Esophagus squamous epithelium (tissue), 5 donors: ENCODE data around the gene DNAH8. TPM values are rescaled to one million over a fixed set of nuclear protein-coding genes. Genes with fewer than 3 reads are reported as not detected.

Experiments
- DNase-seq: peaks from one replicate; lab custom pipeline; 2025; lab: John Stamatoyannopoulos, UW
- H3K27ac ChIP-seq, 4 donors: fragments of 200-600 bp; sonication (generic); one replicate each; pipeline ENCODE4 v1.5.1; 2016 to 2019; ENCODE audit warnings: mild to moderate bottlenecking in 1 of 4
- H3K27me3 ChIP-seq, 4 donors: fragments of 200-600 bp; sonication (generic); 1 replicate in 3 of 4; 2 replicates in 1 of 4; pipeline versions ENCODE4 v1.5.1 to v1.6.0; 2017 to 2021; ENCODE audit warnings: antibody characterized with exemption in 1 of 4
- H3K36me3 ChIP-seq, 3 donors: fragments of 200-600 bp; sonication (generic); one replicate each; pipeline ENCODE4 v1.5.1; 2016 to 2019
- H3K4me1 ChIP-seq, 3 donors: fragments of 200-600 bp; sonication (generic); one replicate each; pipeline ENCODE4 v1.5.1; 2017 to 2019
- H3K4me3 ChIP-seq, 4 donors: fragments of 200-600 bp; sonication (generic); 1 replicate in 3 of 4; 2 replicates in 1 of 4; pipeline ENCODE4 v1.5.1; 2016 to 2019; ENCODE audit warnings: mild to moderate bottlenecking in 2 of 4, moderate library complexity in 1 of 4
- H3K9me3 ChIP-seq, 3 donors: fragments of 200-600 bp; sonication (generic); one replicate each; pipeline ENCODE4 v1.5.1; 2016 to 2019
- POLR2A ChIP-seq, 4 donors: fragments of 450-650 bp; IDR thresholded peaks; one replicate each; pipeline ENCODE4 v1.6.1; 2017; ENCODE audit warnings: antibody characterized with exemption in 4 of 4, mild to moderate bottlenecking in 4 of 4, moderate library complexity in 3 of 4
- WGBS, 2 donors: methylation state at CpG; one replicate each; pipeline ENCODE4 v1.1.5; 2018; 5-methylcytosine and 5-hydroxymethylcytosine counted together
- intact Hi-C: fragments of 100-400 bp; cut with DNase I; formaldehyde crosslinking; loops from one replicate; pipeline ENCODE4 v1.15.0; 2022
- total RNA-seq, 4 donors: library from RNA; depleted of rRNA; stranded (reverse); fragments of >200 nt; gene quantifications; one replicate each; pipeline ENCODE4 v1.1.0, GENCODE V29; 2016
- TF ChIP-seq, protein P1 (sequence below), 6 experiments: fragments of 450-650 bp in 4 of 6; fragments of 200-600 bp in 2 of 6; sonication (generic) in 2 of 6; IDR thresholded peaks; one replicate each; pipeline ENCODE4 v1.5.1; 2016 to 2019; ENCODE audit warnings: antibody characterized with exemption in 6 of 6, mild to moderate bottlenecking in 4 of 6, moderate library complexity in 4 of 6
- donor health status: DM: yes; HTN: yes; CAD: no.

DNAH8 gene
- total RNA-seq, 4 donors from 2014 or later, result under 0.01 to 0.03 TPM; not detected in 2

- intact Hi-C loops, result no loop called here
- no peak for DNase-seq
- Histone ChIP-seq H3K4me1 (peaks cover 5 to 12% (median 9%) of the 10 kb centered on the region in 3 donors), H3K36me3 (no peaks in the 10 kb centered on the region), H3K27me3 (peaks cover 9 to 61% (median 9%) of the 10 kb centered on the region in 4 donors), H3K27ac (no peak overlapping the region), H3K4me3 (no peak overlapping the region), H3K9me3 (no peaks in the 10 kb centered on the region)
- TF ChIP-seq, protein P1, sequence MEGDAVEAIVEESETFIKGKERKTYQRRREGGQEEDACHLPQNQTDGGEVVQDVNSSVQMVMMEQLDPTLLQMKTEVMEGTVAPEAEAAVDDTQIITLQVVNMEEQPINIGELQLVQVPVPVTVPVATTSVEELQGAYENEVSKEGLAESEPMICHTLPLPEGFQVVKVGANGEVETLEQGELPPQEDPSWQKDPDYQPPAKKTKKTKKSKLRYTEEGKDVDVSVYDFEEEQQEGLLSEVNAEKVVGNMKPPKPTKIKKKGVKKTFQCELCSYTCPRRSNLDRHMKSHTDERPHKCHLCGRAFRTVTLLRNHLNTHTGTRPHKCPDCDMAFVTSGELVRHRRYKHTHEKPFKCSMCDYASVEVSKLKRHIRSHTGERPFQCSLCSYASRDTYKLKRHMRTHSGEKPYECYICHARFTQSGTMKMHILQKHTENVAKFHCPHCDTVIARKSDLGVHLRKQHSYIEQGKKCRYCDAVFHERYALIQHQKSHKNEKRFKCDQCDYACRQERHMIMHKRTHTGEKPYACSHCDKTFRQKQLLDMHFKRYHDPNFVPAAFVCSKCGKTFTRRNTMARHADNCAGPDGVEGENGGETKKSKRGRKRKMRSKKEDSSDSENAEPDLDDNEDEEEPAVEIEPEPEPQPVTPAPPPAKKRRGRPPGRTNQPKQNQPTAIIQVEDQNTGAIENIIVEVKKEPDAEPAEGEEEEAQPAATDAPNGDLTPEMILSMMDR (IDR thresholded peaks at IDR 0.05), result no peak
- no peak for TF ChIP-seq POLR2A (IDR thresholded peaks at IDR 0.05)
- 62 to 78% methylated on average over 2 to 4 of the region's 4 CpGs for WGBS, 2 donors
Observed at GRCh38 chr6:39053016-39053624, 338.0 kb downstream of the DNAH8 start.

- no peak overlapping the region for H3K27ac ChIP-seq
- DNase-seq, result no peak
- 64 to 66% methylated on average over 4 to 7 of the region's 9 CpGs for WGBS, 2 donors
- TF ChIP-seq, protein P1 (IDR thresholded peaks at IDR 0.05), result no peak
- no peak for TF ChIP-seq POLR2A (IDR thresholded peaks at IDR 0.05)
- H3K27me3 ChIP-seq, result peaks cover 2 to 55% (median 4%) of the 10 kb centered on the region in 4 donors
- H3K9me3 ChIP-seq, result no peaks in the 10 kb centered on the region
- peaks cover 0 to 3% (median under 1%) of the 10 kb centered on the region in 3 donors for H3K4me1 ChIP-seq
- intact Hi-C loops, result no loop called here
- no peaks in the 10 kb centered on the region for H3K36me3 ChIP-seq
- no peak overlapping the region for H3K4me3 ChIP-seq
Observed at GRCh38 chr6:39053854-39054576, 338.9 kb downstream of the DNAH8 start.

DNA sequence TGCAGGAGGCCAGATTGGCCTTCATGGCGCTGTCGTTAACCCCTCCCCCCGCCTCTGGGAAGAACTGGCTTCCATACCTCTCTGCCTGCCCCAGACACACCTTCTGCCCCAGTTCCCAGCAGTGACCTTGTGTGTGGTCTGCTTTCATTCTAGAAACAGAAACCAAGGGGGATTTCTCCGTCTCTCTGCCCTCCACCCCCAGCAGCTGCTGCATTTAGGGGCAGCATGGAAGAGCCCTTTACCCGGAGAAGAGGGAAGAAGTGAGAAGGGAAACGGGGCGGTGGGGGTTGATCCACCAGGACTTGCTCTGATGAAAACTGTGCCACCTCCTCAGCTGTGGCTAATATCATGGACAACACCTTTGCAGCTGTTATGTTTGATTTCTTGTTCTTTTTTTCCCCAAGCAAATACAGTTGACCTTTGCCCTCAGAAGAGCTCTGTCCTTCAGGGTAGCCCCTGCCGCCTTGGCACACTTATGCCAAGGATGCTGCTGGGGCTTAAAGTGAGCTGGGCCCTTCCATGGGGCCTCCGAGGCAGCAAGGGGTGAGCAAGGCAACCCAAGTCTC, 339.5 kb downstream of the DNAH8 start:
- intact Hi-C loops, result no loop called here
- Histone ChIP-seq H3K36me3 (no peaks in the 10 kb centered on the region), H3K27me3 (peaks cover 0 to 52% (median 0%) of the 10 kb centered on the region in 4 donors), H3K9me3 (no peaks in the 10 kb centered on the region), H3K4me3 (no peak overlapping the region), H3K4me1 (no peaks in the 10 kb centered on the region), H3K27ac (no peak overlapping the region)
- no peak for TF ChIP-seq POLR2A (IDR thresholded peaks at IDR 0.05)
- TF ChIP-seq, protein P1 (IDR thresholded peaks at IDR 0.05), result no peak
- DNase-seq, result no peak
- WGBS, 2 donors, result 67 to 92% methylated on average over 4 to 5 of the region's 9 CpGs

GRCh38 chr6:39055661-39056060, 340.6 kb downstream of the DNAH8 start:
- no peak for DNase-seq
- Histone ChIP-seq H3K4me3 (no peak overlapping the region), H3K9me3 (no peaks in the 10 kb centered on the region), H3K36me3 (no peaks in the 10 kb centered on the region), H3K27me3 (peaks cover 0 to 52% (median 0%) of the 10 kb centered on the region in 4 donors), H3K4me1 (no peaks in the 10 kb centered on the region), H3K27ac (no peak overlapping the region)
- intact Hi-C loops, result no loop called here
- 76 to 79% methylated on average over 3 to 7 of the region's 7 CpGs for WGBS, 2 donors
- no peak for TF ChIP-seq POLR2A (IDR thresholded peaks at IDR 0.05)
- TF ChIP-seq, protein P1 (IDR thresholded peaks at IDR 0.05), result no peak

GRCh38 chr6:39056191-39056590, 341.1 kb downstream of the DNAH8 start:
- TF ChIP-seq POLR2A (IDR thresholded peaks at IDR 0.05), result no peak
- TF ChIP-seq, protein P1 (IDR thresholded peaks at IDR 0.05), result no peak
- no peaks in the 10 kb centered on the region for H3K36me3 ChIP-seq
- H3K27me3 ChIP-seq, result peaks cover 0 to 52% (median 0%) of the 10 kb centered on the region in 4 donors
- no peaks in the 10 kb centered on the region for H3K4me1 ChIP-seq
- no peak for DNase-seq
- intact Hi-C loops, result no loop called here
- H3K27ac ChIP-seq, result no peak overlapping the region
- H3K4me3 ChIP-seq, result no peak overlapping the region
- WGBS, 2 donors, result 92 to 93% methylated on average over 5 of the region's 5 CpGs
- no peaks in the 10 kb centered on the region for H3K9me3 ChIP-seq
